H1 (cell line): Measurements from ENCODE around the gene NOP16.

Experiments
- ASH2L ChIP-seq: fragments of 200-600, 300-600 bp; sonication (generic); IDR thresholded peaks from one replicate; pipeline ENCODE4 v1.7.1; 2017; ENCODE audit warnings: low read length
- CTCF ChIP-seq, 3 experiments: IDR thresholded peaks; 1 replicate in 2 of 3; 2 replicates in 1 of 3; pipeline versions ENCODE4 v1.5.1 to v1.6.1; 2011; ENCODE audit warnings: low read length in 3 of 3, mild to moderate bottlenecking in 3 of 3, inconsistent platforms in 2 of 3, low read depth in 1 of 3, moderate library complexity in 1 of 3; ENCODE audit not compliant: insufficient read depth in 1 of 3; ENCODE audit errors: control extremely low read depth in 1 of 3
- EP300 ChIP-seq, 2 experiments: IDR thresholded peaks; 1 replicate in 1 of 2; 2 replicates in 1 of 2; pipeline ENCODE4 v1.6.1; 2011 to 2012; ENCODE audit warnings: low read depth in 2 of 2, low read length in 2 of 2, mild to moderate bottlenecking in 2 of 2, borderline replicate concordance in 1 of 2, inconsistent platforms in 1 of 2, moderate library complexity in 1 of 2
- EZH2 ChIP-seq: fragments of 200-600 bp; sonication (generic); IDR thresholded peaks from 2 replicates; pipeline ENCODE4 v1.7.1; 2012; ENCODE audit warnings: low read depth, mild to moderate bottlenecking, moderate library complexity, low read length, inconsistent platforms; ENCODE audit not compliant: severe bottlenecking
- POLR2A ChIP-seq, 2 experiments: IDR thresholded peaks; 1 replicate in 1 of 2; 2 replicates in 1 of 2; pipeline ENCODE4 v1.6.1; 2011; ENCODE audit warnings: low read depth in 2 of 2, low read length in 2 of 2, mild to moderate bottlenecking in 2 of 2; ENCODE audit errors: control extremely low read depth in 1 of 2

DNA sequence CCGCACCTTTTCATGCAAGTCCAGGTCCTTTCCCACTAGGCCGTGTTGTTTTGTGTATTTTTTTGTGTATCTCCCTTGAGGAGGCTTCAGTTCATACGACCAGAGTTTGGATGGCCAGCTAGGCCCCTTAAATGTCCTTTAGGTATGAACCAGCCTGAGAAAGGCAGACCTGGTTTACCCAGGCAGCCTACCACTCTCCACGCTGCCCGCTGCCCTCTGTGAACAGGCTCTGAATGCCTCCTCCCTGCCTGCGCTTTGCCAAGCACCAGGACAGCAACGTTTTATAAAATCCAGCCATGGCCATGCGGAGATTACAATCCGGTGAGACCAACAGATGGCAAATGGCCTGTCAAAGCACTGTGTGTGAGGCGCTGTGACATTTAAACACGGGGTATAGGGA, 28.6 kb upstream of the NOP16 start:
- TF ChIP-seq EZH2 = no peak
- no peak for TF ChIP-seq EP300 (IDR thresholded peaks at IDR 0.05; ENCODE audit: borderline replicate concordance in 1 of 2, low read depth in 2 of 2, low read length in 2 of 2)
- no peak for TF ChIP-seq CTCF (IDR thresholded peaks at IDR 0.05; ENCODE audit: control extremely low read depth in 1 of 3, insufficient read depth in 1 of 3, low read depth in 1 of 3, low read length in 3 of 3)
- TF ChIP-seq POLR2A (IDR thresholded peaks at IDR 0.05; ENCODE audit: control extremely low read depth in 1 of 2, low read depth in 2 of 2, low read length in 2 of 2) = no peak
- no peak for TF ChIP-seq ASH2L
